ENCODE data around the gene ADISSP. TPM values are rescaled to one million over a fixed set of nuclear protein-coding genes. Genes with fewer than 3 reads are reported as not detected.

ADISSP gene
- total RNA-seq, 1 donor = 26.8 TPM

GRCh38 chr20:3759316-3759823 lies 8.2 kb downstream of the ADISSP start:
- H3K4me3 ChIP-seq (ENCODE audit: low read depth, low read length) = no peak overlapping the region
- no peak for TF ChIP-seq CTCF (IDR thresholded peaks at IDR 0.05; ENCODE audit: insufficient read depth, low read depth, low read length)
- DNase-seq (ENCODE audit: low read depth) = no peak

- H3K4me3 ChIP-seq (ENCODE audit: low read depth, low read length) = no peak overlapping the region
- no peak for TF ChIP-seq CTCF (IDR thresholded peaks at IDR 0.05; ENCODE audit: insufficient read depth, low read depth, low read length)
- no peak for DNase-seq (ENCODE audit: low read depth)
These were observed 9.0 kb downstream of the ADISSP start for GRCh38 chr20:3758566-3758965.

- no peak overlapping the region for H3K4me3 ChIP-seq (ENCODE audit: low read depth, low read length)
- no peak for DNase-seq (ENCODE audit: low read depth)
- no peak for TF ChIP-seq CTCF (IDR thresholded peaks at IDR 0.05; ENCODE audit: insufficient read depth, low read depth, low read length)
These were observed 10.3 kb downstream of the ADISSP start for GRCh38 chr20:3757268-3757667.

- H3K4me3 ChIP-seq (ENCODE audit: low read depth, low read length) = no peak overlapping the region
- no peak for TF ChIP-seq CTCF (IDR thresholded peaks at IDR 0.05; ENCODE audit: insufficient read depth, low read depth, low read length)
- DNase-seq (ENCODE audit: low read depth) = no peak
These were observed 11.6 kb downstream of the ADISSP start for GRCh38 chr20:3755814-3756480.

- no peak for TF ChIP-seq CTCF (IDR thresholded peaks at IDR 0.05; ENCODE audit: insufficient read depth, low read depth, low read length)
- DNase-seq (ENCODE audit: low read depth) = no peak
- no peak overlapping the region for H3K4me3 ChIP-seq (ENCODE audit: low read depth, low read length)
These were observed 12.3 kb downstream of the ADISSP start for GRCh38 chr20:3755269-3755668.

GRCh38 chr20:3754276-3754630 lies 13.3 kb downstream of the ADISSP start:
- H3K4me3 ChIP-seq (ENCODE audit: low read depth, low read length) = no peak overlapping the region
- DNase-seq (ENCODE audit: low read depth) = no peak
- no peak for TF ChIP-seq CTCF (IDR thresholded peaks at IDR 0.05; ENCODE audit: insufficient read depth, low read depth, low read length)
